Stimulated activated CD4-positive, alpha-beta T cell treated with anti-CD3 and anti-CD28 coated beads, Interleukin-12 subunit alpha, Interleukin-12 subunit beta, amount 100 ng/mL, for 4 hours (primary cell): Measurements from ENCODE around the gene FBXW7.

Experiments
- DNase-seq: peaks from one replicate; pipeline ENCODE4 v3.0.0-alpha.2; 2020

The FBXW7 gene

GRCh38 chr4:152322656-152323055 lies 213.2 kb downstream of the FBXW7 start:
- no peak for DNase-seq

DNA sequence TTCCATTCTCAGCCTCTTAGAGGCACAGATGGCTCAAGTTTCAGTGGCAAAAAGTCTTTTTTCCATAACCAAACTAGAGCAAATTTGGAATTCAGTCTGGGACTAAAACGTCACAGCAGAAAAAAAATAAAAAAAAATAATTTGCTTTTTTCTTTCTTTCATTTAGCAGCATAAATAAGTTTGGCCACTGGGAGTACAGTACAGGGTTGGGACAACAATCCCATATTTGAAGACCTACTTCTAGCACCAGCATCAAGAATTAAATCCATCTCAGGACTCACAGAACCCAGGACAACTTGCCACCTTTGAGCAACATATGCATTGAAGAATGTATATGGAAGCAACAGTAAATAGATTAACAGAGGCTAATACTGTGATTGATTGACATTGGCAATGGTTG lies 214.0 kb downstream of the FBXW7 start:
- DNase-seq, result no peak

DNA sequence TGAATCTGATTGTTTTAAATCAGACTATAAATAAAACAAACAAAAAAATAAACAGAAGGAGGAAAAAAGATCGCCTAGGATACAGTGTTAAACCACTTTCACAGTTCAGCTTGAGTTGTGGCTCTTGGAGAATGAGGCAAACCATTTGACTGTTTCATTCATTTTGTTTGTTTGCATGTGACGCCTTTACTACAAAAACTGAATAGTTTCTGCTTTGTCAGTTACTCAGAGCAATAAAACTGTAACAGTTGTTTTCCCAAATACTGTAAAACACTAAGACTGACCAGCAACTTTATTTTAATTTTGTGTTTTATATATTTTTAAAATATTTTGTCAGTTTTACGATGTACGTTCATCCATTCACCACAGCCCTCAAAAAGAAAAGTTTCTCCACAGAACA lies 214.5 kb downstream of the FBXW7 start:
- DNase-seq, result no peak

GRCh38 chr4:152316969-152317368 lies 218.9 kb downstream of the FBXW7 start:
- no peak for DNase-seq

GRCh38 chr4:152310257-152310656 lies 225.6 kb downstream of the FBXW7 start:
- no peak for DNase-seq

GRCh38 chr4:152309418-152309817 lies 226.5 kb downstream of the FBXW7 start:
- DNase-seq, result no peak

DNA sequence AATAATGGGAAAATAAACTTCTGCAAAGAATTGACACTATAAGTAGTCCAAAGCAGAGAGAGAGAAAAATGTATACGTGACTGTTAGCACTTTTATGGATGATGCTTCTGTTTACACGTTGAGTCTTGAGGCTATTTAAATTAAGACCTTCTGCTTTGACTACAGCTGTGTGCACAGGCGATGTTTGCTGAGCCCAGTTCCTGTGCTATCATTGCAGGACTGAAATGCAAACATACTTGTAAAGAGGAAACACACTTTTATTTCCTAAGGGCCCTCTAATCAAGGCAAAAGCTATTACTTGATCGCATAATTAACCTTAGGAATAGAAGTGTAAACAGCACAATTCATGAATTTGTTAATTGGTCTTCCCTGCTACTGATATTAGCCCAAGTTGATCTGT lies 226.9 kb downstream of the FBXW7 start:
- DNase-seq, result no peak

GRCh38 chr4:152307669-152308068 lies 228.2 kb downstream of the FBXW7 start:
- DNase-seq, result no peak

- no peak for DNase-seq
These were observed 229.4 kb downstream of the FBXW7 start for GRCh38 chr4:152306541-152306940.

DNA sequence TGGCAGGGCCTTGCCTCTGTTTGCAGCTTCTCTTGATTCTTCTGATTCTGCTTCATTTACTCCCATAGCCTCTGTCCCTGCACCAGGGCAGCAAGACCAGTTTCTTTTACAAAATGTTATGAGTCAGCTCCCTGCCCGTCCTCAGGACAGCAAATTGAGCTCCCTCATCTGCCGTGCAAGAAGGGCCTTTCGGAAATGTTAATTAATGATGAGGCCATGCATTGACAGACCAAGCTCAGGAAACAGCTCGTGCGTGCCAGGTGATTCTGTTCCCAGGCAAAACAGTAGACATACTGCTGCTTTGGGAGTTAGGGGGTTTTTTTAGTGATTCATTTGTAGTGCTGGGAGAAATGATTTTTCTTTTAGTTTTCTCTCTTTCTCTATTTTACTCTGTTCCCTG lies 231.7 kb downstream of the FBXW7 start:
- no peak for DNase-seq

DNA sequence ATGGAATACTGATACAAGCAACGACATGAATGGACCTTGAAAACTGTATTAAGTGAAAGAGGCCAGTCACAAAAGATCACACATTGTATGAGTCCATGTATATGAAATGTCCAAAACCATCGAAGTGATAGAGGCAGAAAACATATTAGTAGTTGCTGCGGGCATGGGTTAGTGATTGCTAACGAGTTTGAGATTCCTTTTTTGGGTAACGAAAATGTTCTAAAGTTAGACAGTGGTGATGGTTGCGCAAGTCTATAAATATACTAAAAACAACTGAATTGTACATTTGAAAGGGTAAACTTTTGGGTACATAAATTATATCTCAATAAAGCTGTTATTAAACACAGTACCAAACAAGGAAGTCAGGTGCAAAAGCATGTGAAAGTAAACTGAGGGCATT lies 234.5 kb downstream of the FBXW7 start:
- no peak for DNase-seq

GRCh38 chr4:152299553-152299952 lies 236.3 kb downstream of the FBXW7 start:
- no peak for DNase-seq

DNA sequence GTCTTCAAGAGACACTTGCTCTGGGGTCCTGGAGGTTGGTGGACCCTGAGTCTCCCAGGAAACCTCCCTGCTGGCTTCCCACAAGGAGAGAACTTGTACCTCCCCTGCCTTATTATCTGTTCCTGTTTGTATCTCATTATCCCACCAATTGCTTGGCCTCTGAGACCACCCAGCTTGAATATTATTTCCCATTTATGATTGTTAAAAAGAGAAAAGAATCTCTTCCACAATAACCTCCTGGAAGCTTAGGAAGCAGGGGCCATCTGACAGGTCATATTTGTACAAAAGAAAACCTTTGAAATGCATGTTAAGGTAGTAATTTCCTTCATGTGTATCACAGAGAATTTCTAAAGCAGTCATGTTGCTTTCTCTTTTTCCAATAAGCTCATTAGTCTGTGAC lies 239.5 kb downstream of the FBXW7 start:
- DNase-seq, result no peak

DNA sequence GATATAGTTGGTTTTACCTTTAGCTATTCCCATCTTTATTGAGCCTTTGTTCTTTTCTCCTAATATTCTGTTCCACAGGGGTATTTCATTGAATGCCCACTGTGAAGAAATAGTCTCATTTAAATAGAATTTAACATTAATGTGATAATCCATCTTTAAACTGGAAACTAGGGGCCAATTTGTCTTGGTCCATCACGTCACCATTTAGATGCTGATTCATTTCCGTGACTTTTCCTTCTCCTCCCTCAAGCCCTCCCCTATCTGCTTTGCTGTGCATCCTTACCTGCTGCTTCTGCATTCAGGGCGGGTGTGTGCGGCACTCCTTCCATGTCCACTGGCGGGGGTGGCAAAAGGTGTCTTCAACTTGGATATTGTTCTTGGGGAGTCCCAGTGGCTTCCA lies 241.1 kb downstream of the FBXW7 start:
- DNase-seq, result no peak

DNA sequence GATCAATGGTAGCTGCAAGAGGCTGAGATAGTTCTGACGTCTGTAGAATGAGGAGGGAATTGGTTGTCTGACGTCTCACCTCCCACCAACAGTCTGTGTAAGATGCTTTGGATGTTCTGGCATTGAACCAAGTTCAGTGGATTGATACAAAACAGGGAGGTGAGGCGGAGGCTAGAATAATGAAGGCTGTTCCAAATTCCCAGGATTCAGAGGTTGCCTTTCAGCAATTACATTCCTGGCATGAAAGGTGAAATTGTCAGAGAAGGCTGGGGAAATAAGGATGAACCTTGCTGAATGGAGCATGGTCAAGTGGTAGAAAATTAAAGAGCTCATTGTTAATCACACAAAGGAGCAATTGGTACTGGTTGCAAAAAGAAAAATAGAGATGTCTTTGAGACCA lies 241.6 kb downstream of the FBXW7 start:
- no peak for DNase-seq

- no peak for DNase-seq
These were observed 242.4 kb downstream of the FBXW7 start for GRCh38 chr4:152293527-152293926.

- no peak for DNase-seq
These were observed 245.4 kb downstream of the FBXW7 start for GRCh38 chr4:152290366-152290921.

GRCh38 chr4:152289941-152290340 lies 246.0 kb downstream of the FBXW7 start:
- no peak for DNase-seq

DNA sequence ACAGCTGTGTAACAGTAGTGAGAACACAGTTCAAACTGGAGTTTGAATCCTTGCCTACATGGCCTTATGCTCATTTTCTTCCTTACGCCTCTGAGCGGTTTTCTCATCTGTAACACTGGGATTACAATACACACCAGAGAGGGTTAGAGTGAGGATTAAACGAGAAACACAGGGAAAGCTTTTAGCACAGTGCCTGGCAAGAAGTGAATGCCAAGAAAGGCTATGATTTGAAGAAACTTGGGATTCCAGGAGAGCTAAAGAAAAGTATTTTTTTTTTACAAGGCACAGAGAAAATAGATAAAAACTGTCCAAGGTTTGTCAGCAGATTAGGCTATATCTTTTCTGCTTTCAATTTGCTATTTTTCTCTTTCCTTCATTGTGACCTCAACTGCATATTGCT lies 246.4 kb downstream of the FBXW7 start:
- DNase-seq, result no peak

DNA sequence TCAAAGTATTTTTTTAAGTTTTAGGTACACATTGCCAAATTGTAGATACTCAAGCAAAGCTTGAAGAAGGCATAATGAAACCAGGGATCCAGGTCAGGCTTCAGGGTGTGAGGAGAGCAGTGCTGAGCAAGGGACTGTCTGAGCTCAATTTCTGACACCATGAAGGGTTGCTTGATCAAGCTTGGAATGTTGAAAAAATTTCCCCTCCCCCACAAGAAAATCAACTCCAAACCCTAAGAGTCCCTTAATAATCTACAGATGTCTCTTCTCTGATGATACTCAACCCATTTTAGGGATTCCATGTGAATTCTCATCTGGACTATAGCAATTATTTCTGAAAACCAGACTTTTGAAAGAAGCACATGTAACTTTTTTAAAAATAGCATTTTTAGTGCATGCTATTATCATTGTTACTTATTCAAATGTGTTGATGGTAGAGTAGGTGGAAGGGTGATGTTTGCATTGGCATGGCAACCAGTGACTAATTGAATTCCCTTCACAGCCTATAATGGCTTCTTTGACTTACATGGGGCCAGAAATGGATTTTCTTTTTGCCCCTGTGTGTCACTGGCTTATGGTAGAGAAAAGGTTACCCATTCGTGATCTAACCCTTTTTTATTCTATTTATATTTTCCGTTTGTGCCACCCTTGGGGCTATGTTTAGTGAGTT lies 252.0 kb downstream of the FBXW7 start:
- DNase-seq, result no peak

- DNase-seq, result no peak
These were observed 254.1 kb downstream of the FBXW7 start for GRCh38 chr4:152281822-152282221.

GRCh38 chr4:152281211-152281610 lies 254.7 kb downstream of the FBXW7 start:
- DNase-seq, result no peak

DNA sequence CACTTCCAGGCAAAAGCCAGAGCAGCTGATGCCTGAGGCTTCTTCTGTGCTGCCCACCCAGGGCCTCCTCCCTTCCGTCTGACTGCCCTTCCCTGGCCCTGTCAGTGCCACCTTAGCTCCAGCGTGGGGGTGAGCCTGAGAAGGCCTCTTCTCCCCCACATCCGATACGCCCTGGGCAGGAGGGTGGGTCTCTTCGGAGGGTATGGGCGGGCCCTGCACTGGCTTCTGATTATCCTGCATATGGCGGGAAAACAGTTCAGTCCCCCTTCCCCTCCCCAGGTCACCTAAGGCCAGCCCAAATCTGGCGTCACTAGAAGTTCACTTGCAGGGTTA lies 256.7 kb downstream of the FBXW7 start:
- no peak for DNase-seq

- DNase-seq, result no peak
These were observed 257.2 kb downstream of the FBXW7 start for GRCh38 chr4:152278505-152279233.

DNA sequence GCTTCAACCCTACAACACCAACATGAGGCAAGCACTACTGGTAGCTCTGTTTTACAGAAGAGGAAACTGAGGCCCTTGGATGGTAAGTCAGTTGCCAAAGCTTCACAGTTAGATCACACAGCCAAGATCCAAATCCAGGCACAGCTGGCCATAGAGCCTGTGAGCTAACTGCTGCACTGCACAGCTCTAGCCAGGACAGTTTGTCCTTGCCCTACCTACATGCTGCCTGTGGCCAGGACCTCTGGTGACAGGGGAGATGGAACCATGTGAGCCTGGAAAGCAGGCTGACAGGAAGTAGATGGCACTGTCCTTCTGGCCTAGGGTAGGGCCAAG lies 257.8 kb downstream of the FBXW7 start:
- DNase-seq, result no peak
